K562 (cell line): ENCODE data around the gene IFI30. TPM values are rescaled to one million over a fixed set of nuclear protein-coding genes. Genes with fewer than 3 reads are reported as not detected.

Source experiments
- ARID2 ChIP-seq: fragments of 450-650 bp; IDR thresholded peaks from 2 replicates; pipeline ENCODE4 v1.6.1; 2017; ENCODE audit warnings: antibody characterized with exemption, mild to moderate bottlenecking
- BCOR ChIP-seq: fragments of 450-650 bp; IDR thresholded peaks from 2 replicates; pipeline ENCODE4 v1.6.1; 2016
- CCAR2 ChIP-seq: fragments of 200-400 bp; formaldehyde crosslinking; IDR thresholded peaks from 2 replicates; pipeline ENCODE4 v1.6.1; 2017; ENCODE audit warnings: mild to moderate bottlenecking, low read depth, low read length
- CCNT2 ChIP-seq: IDR thresholded peaks from 2 replicates; pipeline ENCODE4 v1.6.1; 2011; ENCODE audit warnings: borderline replicate concordance, low read depth, mild to moderate bottlenecking, moderate library complexity, mixed read lengths, low read length; ENCODE audit not compliant: insufficient read length; ENCODE audit errors: extremely low read depth
- GTF2F1 ChIP-seq: IDR thresholded peaks from 2 replicates; pipeline ENCODE4 v1.6.1; 2011; ENCODE audit warnings: low read depth, low read length, improper control_type of control experiment
- PPARD ChIP-seq: fragments of 250-450 bp; sonication (Bioruptor Pico); IDR thresholded peaks from 2 replicates; pipeline ENCODE4 v1.8.0; 2022; ENCODE audit warnings: inconsistent platforms, mild to moderate bottlenecking, moderate library complexity
- RAD51 ChIP-seq: fragments of 450-650 bp; IDR thresholded peaks from 2 replicates; pipeline ENCODE4 v1.7.1; 2016; ENCODE audit warnings: low read depth, mild to moderate bottlenecking, borderline replicate concordance
- RB1 ChIP-seq: fragments of 450-650 bp; IDR thresholded peaks from 2 replicates; pipeline ENCODE4 v1.6.1; 2017; ENCODE audit warnings: low read depth, mild to moderate bottlenecking
- SMC3 ChIP-seq: conservative IDR thresholded peaks from 2 replicates; pipeline ENCODE4 v1.6.1; 2011; ENCODE audit warnings: low read depth, low read length, improper control_type of control experiment; ENCODE audit not compliant: insufficient read depth
- TCF7L2 ChIP-seq: fragments of 150-350 bp; IDR thresholded peaks from 2 replicates; pipeline ENCODE4 v1.6.1; 2016; ENCODE audit warnings: low read depth, mild to moderate bottlenecking, low read length, moderate library complexity
- XRCC5 ChIP-seq: fragments of 200-400 bp; formaldehyde crosslinking; IDR thresholded peaks from 2 replicates; pipeline ENCODE4 v1.6.1; 2017; ENCODE audit warnings: low read depth, mild to moderate bottlenecking, low read length
- YY1 ChIP-seq, 3 experiments: IDR thresholded peaks; 2 replicates each; pipeline ENCODE4 v1.6.1; 2011; ENCODE audit warnings: low read length in 2 of 3, mild to moderate bottlenecking in 2 of 3, moderate library complexity in 2 of 3, borderline replicate concordance in 1 of 3, control low read depth in 1 of 3, low read depth in 1 of 3; ENCODE audit not compliant: insufficient read depth in 3 of 3, insufficient replicate concordance in 2 of 3, control insufficient read depth in 1 of 3, insufficient read length in 1 of 3; ENCODE audit errors: extremely low read depth in 1 of 3
- ZNF764 ChIP-seq: fragments of 250-450 bp; sonication (Bioruptor Pico); IDR thresholded peaks from 2 replicates; pipeline ENCODE4 v1.4.0; 2020; ENCODE audit warnings: low read depth, mild to moderate bottlenecking, moderate library complexity
- polyA plus RNA-seq, 8 experiments: library from polyadenylated mRNA; depleted of rRNA in 4 of 8; stranded (reverse) in 5 of 8; unstranded in 3 of 8; fragments of >200 nt; fragmentation: Nextera tagmentation in 2 of 8; fragmentation: Illumina TruSeq in 1 of 8; extraction: Ambion mirVana in 2 of 8; extraction: Trizol in 1 of 8; gene quantifications; 2 replicates each; pipeline versions ENCODE4 v1.2.1 to v1.2.3, GENCODE V29; 2011 to 2014; ENCODE audit warnings: inconsistent platforms in 1 of 8, missing spikeins in 1 of 8
- total RNA-seq, 7 experiments: library from RNA; depleted of rRNA in 6 of 7; stranded (reverse); fragments of >200 nt in 6 of 7; fragmentation: Illumina TruSeq in 2 of 7; extraction: Trizol in 2 of 7; gene quantifications; 2 replicates each; pipeline versions ENCODE4 v1.2.1 to v1.2.3, GENCODE V29; 2011 to 2021; ENCODE audit warnings: low replicate concordance in 1 of 7
- TF ChIP-seq, protein P1 (sequence below): IDR thresholded peaks from 2 replicates; pipeline ENCODE4 v1.6.1; 2011; ENCODE audit warnings: borderline replicate concordance, low read depth, mild to moderate bottlenecking, moderate library complexity, low read length; ENCODE audit not compliant: insufficient read depth, poor library complexity, severe bottlenecking
- TF ChIP-seq, protein P2 (sequence below): fragments of 250-450 bp; sonication (Bioruptor Pico); IDR thresholded peaks from 2 replicates; pipeline ENCODE4 v1.4.0; 2020; ENCODE audit warnings: mild to moderate bottlenecking, moderate library complexity
- TF ChIP-seq, protein P3 (sequence below): fragments of 450-650 bp; IDR thresholded peaks from 2 replicates; pipeline ENCODE4 v1.6.1; 2017; ENCODE audit warnings: antibody characterized with exemption
- TF ChIP-seq, protein P4 (sequence below): fragments of 250-450 bp; sonication (Bioruptor Pico); IDR thresholded peaks from 2 replicates; pipeline ENCODE4 v1.5.0; 2020; ENCODE audit warnings: mild to moderate bottlenecking, borderline replicate concordance

Gene IFI30
- total and polyA plus RNA-seq, 9 of the 15 experiments (the other 6 are each of a cell fraction or from before 2014, with no cell fraction given): 63.7 to 430 (median 109) TPM

DNA sequence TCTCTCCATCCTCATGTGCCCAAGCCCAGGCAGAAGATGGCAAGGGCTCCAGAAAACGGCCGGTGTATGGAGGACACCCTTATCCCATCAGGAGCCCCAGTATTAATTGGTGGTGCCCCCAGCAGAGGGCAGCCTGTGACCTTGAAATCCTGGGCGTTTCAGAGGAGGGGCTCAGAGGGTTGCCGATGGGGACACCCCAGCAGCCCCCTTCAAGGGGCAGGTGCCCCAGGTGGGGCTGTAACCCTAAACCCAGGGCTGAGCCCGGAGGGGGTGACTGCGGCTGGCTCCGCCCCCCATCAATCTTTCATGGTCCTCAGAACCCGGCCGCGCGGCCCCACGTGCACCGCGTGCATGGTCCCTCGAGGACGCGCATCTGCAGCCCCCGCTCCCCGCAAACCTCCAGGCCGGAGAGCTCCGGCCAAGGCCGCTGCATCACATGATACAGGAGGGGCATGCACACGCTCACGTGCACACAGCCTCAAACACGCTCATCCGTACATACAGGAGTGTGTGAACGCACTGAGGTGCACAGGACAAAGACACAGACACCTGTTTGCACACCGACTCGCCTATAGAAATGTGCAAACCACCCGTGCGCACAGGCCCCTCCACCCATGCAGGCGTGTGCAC lies 29.3 kb downstream of the IFI30 start (continued):
- TF ChIP-seq TCF7L2 (no peak), RB1 (peak; percentile 67; the same call in 1 of the 2 replicates), ZNF764 (CRISPR knock-in tag) (no peak), XRCC5 (0 out of 2 replicates have a peak, but pooled peaks have one; percentile 33), CCAR2 (no peak), RAD51 (peak; percentile 48), GTF2F1 (no peak), PPARD (no peak), SMC3 (peak; percentile 36; the same call in 1 of the 2 replicates), YY1 (IDR thresholded peaks at IDR 0.05; ENCODE audit: borderline replicate concordance in 1 of 3, control insufficient read depth in 1 of 3, extremely low read depth in 1 of 3, insufficient read depth in 3 of 3, insufficient read length in 1 of 3, insufficient replicate concordance in 2 of 3, low read depth in 1 of 3, low read length in 2 of 3) (no peak), BCOR (0 out of 2 replicates have a peak, but pooled peaks have one; percentile 6), CCNT2 (peak; percentile 15), ARID2 (no peak)
- TF ChIP-seq, protein P1, sequence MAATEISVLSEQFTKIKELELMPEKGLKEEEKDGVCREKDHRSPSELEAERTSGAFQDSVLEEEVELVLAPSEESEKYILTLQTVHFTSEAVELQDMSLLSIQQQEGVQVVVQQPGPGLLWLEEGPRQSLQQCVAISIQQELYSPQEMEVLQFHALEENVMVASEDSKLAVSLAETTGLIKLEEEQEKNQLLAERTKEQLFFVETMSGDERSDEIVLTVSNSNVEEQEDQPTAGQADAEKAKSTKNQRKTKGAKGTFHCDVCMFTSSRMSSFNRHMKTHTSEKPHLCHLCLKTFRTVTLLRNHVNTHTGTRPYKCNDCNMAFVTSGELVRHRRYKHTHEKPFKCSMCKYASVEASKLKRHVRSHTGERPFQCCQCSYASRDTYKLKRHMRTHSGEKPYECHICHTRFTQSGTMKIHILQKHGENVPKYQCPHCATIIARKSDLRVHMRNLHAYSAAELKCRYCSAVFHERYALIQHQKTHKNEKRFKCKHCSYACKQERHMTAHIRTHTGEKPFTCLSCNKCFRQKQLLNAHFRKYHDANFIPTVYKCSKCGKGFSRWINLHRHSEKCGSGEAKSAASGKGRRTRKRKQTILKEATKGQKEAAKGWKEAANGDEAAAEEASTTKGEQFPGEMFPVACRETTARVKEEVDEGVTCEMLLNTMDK: peak; percentile 24
- TF ChIP-seq, protein P2, sequence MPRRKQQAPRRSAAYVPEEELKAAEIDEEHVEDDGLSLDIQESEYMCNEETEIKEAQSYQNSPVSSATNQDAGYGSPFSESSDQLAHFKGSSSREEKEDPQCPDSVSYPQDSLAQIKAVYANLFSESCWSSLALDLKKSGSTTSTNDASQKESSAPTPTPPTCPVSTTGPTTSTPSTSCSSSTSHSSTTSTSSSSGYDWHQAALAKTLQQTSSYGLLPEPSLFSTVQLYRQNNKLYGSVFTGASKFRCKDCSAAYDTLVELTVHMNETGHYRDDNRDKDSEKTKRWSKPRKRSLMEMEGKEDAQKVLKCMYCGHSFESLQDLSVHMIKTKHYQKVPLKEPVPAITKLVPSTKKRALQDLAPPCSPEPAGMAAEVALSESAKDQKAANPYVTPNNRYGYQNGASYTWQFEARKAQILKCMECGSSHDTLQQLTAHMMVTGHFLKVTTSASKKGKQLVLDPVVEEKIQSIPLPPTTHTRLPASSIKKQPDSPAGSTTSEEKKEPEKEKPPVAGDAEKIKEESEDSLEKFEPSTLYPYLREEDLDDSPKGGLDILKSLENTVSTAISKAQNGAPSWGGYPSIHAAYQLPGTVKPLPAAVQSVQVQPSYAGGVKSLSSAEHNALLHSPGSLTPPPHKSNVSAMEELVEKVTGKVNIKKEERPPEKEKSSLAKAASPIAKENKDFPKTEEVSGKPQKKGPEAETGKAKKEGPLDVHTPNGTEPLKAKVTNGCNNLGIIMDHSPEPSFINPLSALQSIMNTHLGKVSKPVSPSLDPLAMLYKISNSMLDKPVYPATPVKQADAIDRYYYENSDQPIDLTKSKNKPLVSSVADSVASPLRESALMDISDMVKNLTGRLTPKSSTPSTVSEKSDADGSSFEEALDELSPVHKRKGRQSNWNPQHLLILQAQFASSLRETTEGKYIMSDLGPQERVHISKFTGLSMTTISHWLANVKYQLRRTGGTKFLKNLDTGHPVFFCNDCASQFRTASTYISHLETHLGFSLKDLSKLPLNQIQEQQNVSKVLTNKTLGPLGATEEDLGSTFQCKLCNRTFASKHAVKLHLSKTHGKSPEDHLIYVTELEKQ (CRISPR knock-in tag): no peak
- TF ChIP-seq, protein P3, sequence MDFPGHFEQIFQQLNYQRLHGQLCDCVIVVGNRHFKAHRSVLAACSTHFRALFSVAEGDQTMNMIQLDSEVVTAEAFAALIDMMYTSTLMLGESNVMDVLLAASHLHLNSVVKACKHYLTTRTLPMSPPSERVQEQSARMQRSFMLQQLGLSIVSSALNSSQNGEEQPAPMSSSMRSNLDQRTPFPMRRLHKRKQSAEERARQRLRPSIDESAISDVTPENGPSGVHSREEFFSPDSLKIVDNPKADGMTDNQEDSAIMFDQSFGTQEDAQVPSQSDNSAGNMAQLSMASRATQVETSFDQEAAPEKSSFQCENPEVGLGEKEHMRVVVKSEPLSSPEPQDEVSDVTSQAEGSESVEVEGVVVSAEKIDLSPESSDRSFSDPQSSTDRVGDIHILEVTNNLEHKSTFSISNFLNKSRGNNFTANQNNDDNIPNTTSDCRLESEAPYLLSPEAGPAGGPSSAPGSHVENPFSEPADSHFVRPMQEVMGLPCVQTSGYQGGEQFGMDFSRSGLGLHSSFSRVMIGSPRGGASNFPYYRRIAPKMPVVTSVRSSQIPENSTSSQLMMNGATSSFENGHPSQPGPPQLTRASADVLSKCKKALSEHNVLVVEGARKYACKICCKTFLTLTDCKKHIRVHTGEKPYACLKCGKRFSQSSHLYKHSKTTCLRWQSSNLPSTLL: no peak
- TF ChIP-seq, protein P4, sequence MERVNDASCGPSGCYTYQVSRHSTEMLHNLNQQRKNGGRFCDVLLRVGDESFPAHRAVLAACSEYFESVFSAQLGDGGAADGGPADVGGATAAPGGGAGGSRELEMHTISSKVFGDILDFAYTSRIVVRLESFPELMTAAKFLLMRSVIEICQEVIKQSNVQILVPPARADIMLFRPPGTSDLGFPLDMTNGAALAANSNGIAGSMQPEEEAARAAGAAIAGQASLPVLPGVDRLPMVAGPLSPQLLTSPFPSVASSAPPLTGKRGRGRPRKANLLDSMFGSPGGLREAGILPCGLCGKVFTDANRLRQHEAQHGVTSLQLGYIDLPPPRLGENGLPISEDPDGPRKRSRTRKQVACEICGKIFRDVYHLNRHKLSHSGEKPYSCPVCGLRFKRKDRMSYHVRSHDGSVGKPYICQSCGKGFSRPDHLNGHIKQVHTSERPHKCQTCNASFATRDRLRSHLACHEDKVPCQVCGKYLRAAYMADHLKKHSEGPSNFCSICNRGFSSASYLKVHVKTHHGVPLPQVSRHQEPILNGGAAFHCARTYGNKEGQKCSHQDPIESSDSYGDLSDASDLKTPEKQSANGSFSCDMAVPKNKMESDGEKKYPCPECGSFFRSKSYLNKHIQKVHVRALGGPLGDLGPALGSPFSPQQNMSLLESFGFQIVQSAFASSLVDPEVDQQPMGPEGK (CRISPR knock-in tag): no peak
